ENCODE results near the gene WASHC2C. TPM values are rescaled to one million over a fixed set of nuclear protein-coding genes. Genes with fewer than 3 reads are reported as not detected.
"Not testable (repeated sequence)": the region's sequence is repeated elsewhere in the genome, so short reads cannot be mapped to it uniquely, and the experiment has no call there.

Gene WASHC2C
- 10 to 100 TPM; 34.6 to 46.2 TPM for total RNA-seq
- long read RNA-seq, full-length matches to known transcripts = 16 of 105 reads
- long read RNA-seq, partial matches to known transcripts = 56 of 105 reads
- long read RNA-seq, other reads (novel, unspliced or antisense) = 33 of 105 reads

GRCh38 chr10:45726703-45727420 is at the start of gene WASHC2C:
Gene WASHC2C, plus strand, starts transcription at chr10:45727266. Its CDS starts 52 bp downstream, at chr10:45727318.
- DNase-seq = peak; percentile 92
- ATAC-seq = peak; percentile 97 to 99
- intact Hi-C loops (cut with DNase I) = not testable (repeated sequence)

DNA sequence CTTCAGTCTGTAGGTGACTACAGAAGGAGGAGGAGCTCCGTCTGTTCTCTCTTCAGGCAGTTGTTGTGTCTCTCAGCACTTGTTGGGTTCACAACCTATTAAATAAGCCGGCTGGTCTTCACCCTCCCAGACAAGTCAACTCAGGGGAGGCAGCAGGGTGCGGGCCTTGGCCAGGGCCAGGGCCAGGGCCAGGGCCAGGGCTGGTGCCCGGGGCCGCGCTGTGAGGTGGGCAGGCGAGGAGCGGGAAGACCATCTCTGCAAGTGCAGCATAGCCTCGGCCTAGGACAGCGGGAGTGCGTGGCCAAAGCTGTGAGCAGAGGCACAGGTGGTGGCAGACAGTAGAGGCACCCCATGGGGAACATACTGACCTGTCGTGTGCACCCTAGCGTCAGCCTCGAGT is 48.6 kb upstream of the WASHC2C start:
- ATAC-seq, DNase-seq: not testable (repeated sequence)
- intact Hi-C loops (cut with DNase I) = loop anchor here in 1 of 2 donors (10.0 kb wide), 1 partner anchor 84 kb away; no protein-coding TSS in a partner anchor

- DNase-seq; intact Hi-C loops (cut with DNase I); ATAC-seq: not testable (repeated sequence)
Measured at GRCh38 chr10:45710200-45710796, 16.8 kb upstream of the WASHC2C start.

GRCh38 chr10:45711223-45711622 is 15.8 kb upstream of the WASHC2C start:
- intact Hi-C loops (cut with DNase I); DNase-seq: not testable (repeated sequence)
- peak in 1 of 2 donors; percentile 24 for ATAC-seq

GRCh38 chr10:45717053-45717452 is 10.0 kb upstream of the WASHC2C start:
- intact Hi-C loops (cut with DNase I); ATAC-seq; DNase-seq: not testable (repeated sequence)

DNA sequence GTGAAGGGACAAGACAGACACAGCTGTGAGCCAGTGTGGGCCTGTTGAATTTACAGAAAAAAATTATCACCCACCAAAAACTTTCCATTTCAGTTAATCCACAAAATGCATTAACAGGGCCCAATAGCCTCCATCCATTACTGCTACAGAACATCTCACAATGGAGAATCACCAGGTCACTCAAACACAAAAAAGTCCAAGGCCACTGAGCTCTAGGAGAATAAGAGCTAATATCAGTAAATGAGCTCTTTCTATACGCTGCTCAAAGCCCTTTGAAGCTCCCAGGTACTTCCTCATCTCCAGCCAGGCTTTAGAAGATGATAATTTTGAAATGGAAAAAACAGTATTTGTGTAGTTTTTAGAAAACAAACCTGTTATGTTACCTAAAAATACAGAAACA is 9.4 kb upstream of the WASHC2C start:
- DNase-seq; intact Hi-C loops (cut with DNase I); ATAC-seq: not testable (repeated sequence)

GRCh38 chr10:45721503-45721902 is 5.6 kb upstream of the WASHC2C start:
- ATAC-seq; intact Hi-C loops (cut with DNase I); DNase-seq: not testable (repeated sequence)

- DNase-seq; ATAC-seq; intact Hi-C loops (cut with DNase I): not testable (repeated sequence)
Measured at GRCh38 chr10:45723851-45724250, 3.2 kb upstream of the WASHC2C start.

GRCh38 chr10:45727421-45727965 is 427 bp downstream of the WASHC2C start:
- ATAC-seq = peak; percentile 80 to 84
- DNase-seq; intact Hi-C loops (cut with DNase I): not testable (repeated sequence)

GRCh38 chr10:45734449-45734848 is 7.4 kb downstream of the WASHC2C start:
- intact Hi-C loops (cut with DNase I); ATAC-seq; DNase-seq: not testable (repeated sequence)

DNA sequence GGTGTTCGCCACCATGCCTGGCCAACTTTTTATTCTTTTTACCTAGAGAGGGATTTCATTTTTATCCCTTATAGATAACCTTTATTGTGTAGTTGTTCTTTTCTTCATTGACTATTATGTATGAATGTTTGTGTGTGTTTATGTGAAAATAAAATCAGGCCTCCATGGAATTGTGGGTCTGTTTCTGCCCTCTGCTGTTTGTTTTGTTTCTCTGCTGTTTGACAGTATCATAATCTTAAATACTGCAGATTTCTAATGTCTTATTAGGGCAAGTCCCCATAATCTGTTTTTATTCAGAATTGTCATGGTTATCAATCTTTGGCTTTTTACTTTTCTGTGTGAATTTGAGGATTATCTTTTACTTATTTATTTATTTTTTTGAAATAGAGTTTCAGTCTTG is 7.8 kb downstream of the WASHC2C start:
- intact Hi-C loops (cut with DNase I); DNase-seq; ATAC-seq: not testable (repeated sequence)

DNA sequence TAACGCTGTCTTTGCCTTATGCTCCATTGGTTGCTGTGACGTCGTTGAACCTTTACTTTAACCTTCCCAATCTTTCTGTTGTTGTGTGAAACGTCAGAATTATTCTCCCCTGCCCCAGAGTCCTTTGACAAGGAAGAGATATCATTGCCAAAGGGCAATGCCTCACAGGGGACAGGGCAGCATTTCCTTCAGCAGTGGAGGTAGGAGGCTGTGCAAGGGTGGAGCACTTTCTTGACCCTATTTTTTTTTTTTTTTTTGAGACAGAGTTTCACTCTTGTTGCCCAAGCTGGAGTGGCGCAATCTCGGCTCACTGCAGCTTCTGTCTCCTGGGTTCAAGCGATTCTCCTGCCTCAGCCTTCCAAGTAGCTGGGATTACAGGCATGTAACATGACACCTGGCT is 14.5 kb downstream of the WASHC2C start:
- intact Hi-C loops (cut with DNase I) = not testable (repeated sequence)

DNA sequence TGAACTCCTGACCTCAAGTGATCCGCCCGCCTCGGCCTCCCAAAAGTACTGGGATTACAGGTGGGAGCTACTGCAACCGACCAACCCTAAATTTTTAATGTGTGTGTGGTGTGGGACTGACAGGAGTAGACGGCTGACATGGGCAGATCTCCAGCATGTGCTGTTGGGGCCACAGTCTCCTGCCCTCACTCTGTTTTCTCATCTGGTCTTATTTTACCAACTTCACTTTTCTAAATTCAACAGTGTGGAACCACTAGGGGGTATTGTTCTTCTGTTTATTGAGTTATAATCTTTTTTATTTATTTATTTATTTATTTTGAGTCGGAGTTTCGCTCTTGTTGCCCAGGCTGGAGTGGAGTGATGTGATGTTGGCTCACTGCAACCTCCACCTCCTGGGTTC is 14.9 kb downstream of the WASHC2C start:
- DNase-seq; ATAC-seq; intact Hi-C loops (cut with DNase I): not testable (repeated sequence)

More for the DNA sequence above, 14.5 kb downstream of the WASHC2C start:
- peak in 1 of 2 donors; percentile 30 for ATAC-seq
- DNase-seq = not testable (repeated sequence)

DNA sequence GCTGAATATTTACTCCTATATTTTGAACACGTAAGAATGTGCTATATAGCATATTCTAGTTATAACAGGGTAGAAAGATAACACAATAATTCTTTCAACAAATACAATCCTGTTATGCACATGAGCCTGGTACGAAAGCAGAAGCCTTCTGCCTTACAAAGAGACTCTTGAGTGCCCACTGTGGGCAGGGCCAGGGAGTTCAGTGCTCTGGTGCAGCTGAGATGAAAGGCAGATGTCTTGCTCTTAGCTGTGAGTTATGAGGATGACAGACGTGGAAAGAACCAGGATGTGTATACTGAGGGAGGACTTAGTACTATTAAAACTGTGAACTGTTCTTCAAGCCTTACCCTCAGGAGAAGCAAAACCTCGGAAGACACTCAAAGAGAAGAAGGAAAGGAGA is 24.1 kb downstream of the WASHC2C start:
- DNase-seq; intact Hi-C loops (cut with DNase I); ATAC-seq: not testable (repeated sequence)

DNA sequence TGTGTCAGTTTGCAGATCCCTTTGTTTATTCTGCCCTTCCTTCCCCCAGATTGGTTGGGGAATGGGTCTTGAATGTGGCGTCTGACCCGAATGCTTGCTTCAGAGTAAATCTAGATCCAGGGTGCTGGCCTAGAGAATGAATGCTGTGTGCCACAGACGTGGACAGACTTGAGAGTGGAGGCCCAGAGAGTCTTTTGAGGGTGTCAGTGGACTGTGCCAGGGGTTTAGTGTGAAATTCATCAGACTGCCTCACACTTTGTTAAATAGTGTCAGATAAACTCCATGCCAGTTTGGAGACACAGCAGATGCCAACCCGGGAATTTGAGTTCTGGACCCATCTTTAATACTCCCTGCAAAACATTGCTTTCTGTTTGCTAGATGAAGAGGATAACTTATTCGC is 25.1 kb downstream of the WASHC2C start:
- peak; percentile 52 to 80 for ATAC-seq
- intact Hi-C loops (cut with DNase I) = not testable (repeated sequence)

GRCh38 chr10:45753979-45754495 is 27.0 kb downstream of the WASHC2C start:
- ATAC-seq; DNase-seq; intact Hi-C loops (cut with DNase I): not testable (repeated sequence)

More for the DNA sequence above, 25.1 kb downstream of the WASHC2C start:
- not testable (repeated sequence) for DNase-seq

GRCh38 chr10:45755083-45755482 is 28.0 kb downstream of the WASHC2C start:
- intact Hi-C loops (cut with DNase I); DNase-seq; ATAC-seq: not testable (repeated sequence)

DNA sequence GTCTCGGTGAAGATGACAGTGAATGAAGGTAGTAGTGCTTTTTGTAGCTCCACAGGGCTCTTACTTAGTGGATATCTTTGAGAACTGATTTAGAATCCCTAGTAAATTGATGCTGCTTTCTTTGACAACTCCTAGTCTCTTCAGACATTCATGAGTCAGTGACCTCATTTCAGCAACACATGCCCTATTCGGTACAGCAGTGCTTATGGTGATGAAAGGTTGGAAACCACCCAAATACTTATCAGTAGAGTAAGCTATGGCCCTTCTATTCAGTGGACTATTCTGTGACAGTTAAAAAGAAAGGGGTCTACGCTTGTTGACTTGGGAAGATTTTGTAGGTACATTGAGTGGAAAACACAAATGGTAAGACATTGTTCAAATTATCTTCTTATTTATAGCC is 29.0 kb downstream of the WASHC2C start:
- DNase-seq; intact Hi-C loops (cut with DNase I): not testable (repeated sequence)
- peak; percentile 65 to 77 for ATAC-seq
